Adipose tissue (tissue), 3 donors: ENCODE data around the gene TRIM9. TPM values are rescaled to one million over a fixed set of nuclear protein-coding genes. Genes with fewer than 3 reads are reported as not detected.

Experiments
- H3K27ac ChIP-seq: one replicate; pipeline ENCODE4 v1.5.1; 2013; ENCODE audit warnings: low read depth, low read length
- WGBS, 3 donors: extraction: QIAGEN DNeasy Blood & Tissue Kit; methylation state at CpG; one replicate each; pipeline ENCODE4 v1.1.7; 2013; 5-methylcytosine and 5-hydroxymethylcytosine counted together
- polyA plus RNA-seq, 3 donors: library from polyadenylated mRNA; stranded (reverse); fragments of 200-250 nt; gene quantifications; one replicate each; pipeline ENCODE4 v1.2.3, GENCODE V29; 2013
- donor health status: healthy with polysubstance abuse.
- donor health status: Bipolar disorder and iron deficiency.
- donor health status: healthy.

The TRIM9 gene
- polyA plus RNA-seq, 3 donors: 0.30 to 1.0 (median 0.41) TPM

GRCh38 chr14:51071857-51072256 is 23.0 kb downstream of the TRIM9 start:
- 35 to 53% (median 52%) methylated on average over 5 of the region's 5 CpGs for WGBS, 3 donors
- H3K27ac ChIP-seq: no peak overlapping the region

GRCh38 chr14:51070726-51071125 is 24.2 kb downstream of the TRIM9 start:
- no peak overlapping the region for H3K27ac ChIP-seq
- WGBS, 3 donors: 81 to 85% (median 83%) methylated on average over 4 of the region's 4 CpGs

DNA sequence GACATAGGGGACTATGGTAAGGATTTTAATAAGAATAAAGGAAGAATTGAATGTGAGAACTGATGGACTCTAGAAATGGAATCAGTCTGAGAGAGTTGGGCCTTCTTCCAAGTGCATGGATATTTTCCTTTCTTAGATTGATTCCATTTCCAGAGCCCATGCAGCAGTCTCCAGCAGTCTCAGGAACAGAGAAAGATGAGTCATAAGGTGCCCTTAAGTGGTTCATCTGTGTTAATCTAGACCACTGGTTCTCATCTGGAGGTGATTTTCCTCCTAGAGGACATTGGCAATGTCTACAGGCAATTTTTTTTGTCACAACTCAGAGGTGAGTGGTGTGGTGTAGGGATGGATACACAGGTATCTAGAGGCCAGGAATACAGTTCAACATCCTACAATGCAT is 25.9 kb downstream of the TRIM9 start:
- no peak overlapping the region for H3K27ac ChIP-seq

DNA sequence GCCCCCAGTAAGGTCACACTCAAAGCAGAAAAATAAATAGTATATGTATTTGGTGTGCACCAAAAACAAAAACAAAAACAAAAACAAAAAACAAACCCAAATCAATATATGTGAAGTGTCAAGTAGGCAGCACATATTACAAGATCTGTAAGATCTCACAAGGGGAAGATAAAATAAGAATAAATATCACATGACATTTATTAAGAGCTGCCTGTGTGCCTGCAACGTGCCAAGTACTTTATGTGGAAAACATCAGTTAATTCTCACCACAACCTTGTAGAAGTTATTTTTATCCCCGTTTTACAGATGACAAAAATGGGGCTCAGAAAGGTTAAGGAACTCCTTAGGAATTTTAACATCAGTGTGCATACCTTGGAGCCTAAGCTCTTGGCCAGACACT is 26.6 kb downstream of the TRIM9 start:
- H3K27ac ChIP-seq: no peak overlapping the region

GRCh38 chr14:51067295-51067694 is 27.6 kb downstream of the TRIM9 start:
- WGBS, 3 donors: 61 to 78% (median 69%) methylated on average over 4 of the region's 4 CpGs
- no peak overlapping the region for H3K27ac ChIP-seq

More for the DNA sequence above, 26.6 kb downstream of the TRIM9 start:
- 77 to 87% (median 77%) methylated on average over 2 of the region's 2 CpGs for WGBS, 3 donors

DNA sequence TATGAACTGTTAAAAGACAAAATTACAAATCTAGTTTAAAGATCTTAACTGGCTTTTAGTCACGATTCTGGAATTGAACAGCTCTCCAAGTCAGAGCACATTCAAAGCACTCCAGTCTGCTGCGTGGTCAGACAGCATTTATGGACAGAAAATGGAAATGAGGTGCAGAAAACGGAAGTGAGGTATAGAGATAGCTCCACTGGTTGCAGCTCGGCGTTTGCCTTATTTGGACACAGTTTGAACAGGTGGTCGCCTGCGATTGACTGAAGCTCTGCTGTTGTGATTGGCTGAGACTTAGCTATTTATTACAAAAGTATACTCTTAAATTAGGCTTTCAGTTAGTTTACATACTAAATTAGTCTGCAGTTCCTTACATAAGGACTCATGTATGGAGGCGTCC is 28.3 kb downstream of the TRIM9 start:
- 80 to 92% (median 90%) methylated on average over 8 of the region's 8 CpGs for WGBS, 3 donors
- no peak overlapping the region for H3K27ac ChIP-seq

DNA sequence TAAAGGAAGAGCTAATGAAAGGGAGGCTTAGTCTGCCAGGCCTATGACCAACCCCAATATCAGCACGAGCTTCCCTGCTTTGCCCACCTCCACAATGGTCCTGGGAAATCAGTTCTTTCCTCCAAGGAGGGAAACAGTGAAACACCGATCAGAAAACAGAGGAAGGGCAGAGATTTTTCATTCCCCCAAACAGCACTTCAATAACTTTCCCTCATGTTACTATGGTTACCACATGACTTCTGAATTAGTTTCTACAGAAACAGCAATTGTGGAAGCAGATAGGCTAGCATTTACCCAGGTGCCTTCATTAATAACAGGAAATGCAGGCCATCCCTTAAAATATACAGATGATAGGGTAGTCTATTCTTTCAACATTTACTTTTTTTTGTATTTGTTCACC is 35.9 kb downstream of the TRIM9 start:
- WGBS, 3 donors: 58 to 70% (median 65%) methylated on average over 2 of the region's 2 CpGs
- no peak overlapping the region for H3K27ac ChIP-seq

DNA sequence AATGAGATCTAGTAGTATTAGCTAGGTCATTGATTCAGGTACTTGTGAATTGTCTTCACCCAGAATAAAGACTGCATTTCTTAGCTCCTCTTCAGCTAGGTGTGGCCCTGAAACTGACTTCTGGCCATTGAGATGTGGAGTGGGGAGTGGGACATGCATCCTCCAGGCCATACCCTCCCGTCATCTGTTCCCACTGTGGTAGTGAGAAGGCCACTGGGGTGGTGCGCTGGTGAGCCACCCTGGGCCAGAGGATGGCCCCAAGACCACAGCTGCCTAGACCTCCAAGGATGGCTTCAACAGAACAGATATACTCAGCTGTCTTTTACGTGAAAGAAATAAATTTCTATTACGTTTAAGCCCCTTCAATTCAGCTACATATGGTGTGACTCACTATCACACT is 36.5 kb downstream of the TRIM9 start:
- no peak overlapping the region for H3K27ac ChIP-seq
- 90 to 93% (median 91%) methylated on average over 4 of the region's 4 CpGs for WGBS, 3 donors

DNA sequence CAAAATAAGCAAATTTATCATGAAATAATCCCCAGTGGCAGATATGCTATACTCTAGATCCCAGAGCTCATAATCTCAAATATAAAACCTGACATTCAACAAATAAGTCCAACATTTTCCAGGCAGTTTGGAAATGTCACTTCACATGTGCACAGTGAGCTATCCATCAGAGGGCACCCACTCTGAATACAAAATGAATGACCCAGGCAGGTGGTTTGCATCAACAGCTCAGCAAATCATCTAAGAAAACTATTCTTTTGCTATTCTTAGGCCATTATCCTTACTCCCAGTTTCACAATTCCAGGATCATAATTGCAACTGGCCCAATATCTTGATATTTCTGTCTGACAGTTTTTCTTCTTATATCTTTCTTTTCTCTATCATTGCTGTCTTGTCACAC is 38.5 kb downstream of the TRIM9 start:
- H3K27ac ChIP-seq: no peak overlapping the region

DNA sequence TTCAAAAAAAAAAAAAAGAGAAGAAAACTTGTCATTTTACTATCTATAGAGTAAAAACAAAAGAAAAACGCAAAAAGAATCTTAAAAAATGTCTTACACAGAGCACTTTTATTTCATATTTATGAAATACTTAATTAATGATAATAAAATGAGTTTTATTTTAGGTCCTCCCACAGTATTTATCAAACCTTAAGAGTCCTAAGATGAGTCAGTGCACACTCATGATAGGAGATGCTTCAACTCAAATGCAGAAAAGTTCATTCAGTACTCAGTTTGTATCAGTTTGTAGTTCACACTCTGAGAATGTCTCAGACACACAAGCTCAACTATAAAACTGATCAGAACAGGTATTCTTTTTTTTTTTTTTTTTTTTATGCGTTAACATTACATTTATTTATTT is 41.7 kb downstream of the TRIM9 start:
- 84 to 92% (median 88%) methylated on average over 2 of the region's 2 CpGs for WGBS, 3 donors
- H3K27ac ChIP-seq: no peak overlapping the region

DNA sequence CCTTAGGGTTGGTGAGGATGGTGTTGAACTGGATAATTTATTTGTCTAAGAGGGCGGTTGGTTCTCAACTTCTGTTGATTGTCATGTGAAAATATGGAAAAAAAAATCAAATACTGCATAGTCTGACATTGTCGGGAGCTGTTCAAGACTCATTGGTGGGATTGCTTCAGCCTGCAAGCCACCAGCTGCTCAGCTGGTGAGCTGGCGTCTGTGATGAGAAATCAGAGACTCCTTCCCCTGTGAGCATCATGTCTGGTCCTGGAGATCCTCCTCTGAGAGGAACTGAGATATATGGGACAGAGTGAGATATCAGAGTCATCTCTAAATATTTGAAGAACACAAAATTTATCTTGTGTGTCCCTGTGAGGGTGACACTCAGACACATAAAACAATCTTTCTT is 49.9 kb downstream of the TRIM9 start:
- 78 to 91% (median 90%) methylated on average over 3 of the region's 3 CpGs for WGBS, 3 donors

GRCh38 chr14:51041883-51042282 is 53.0 kb downstream of the TRIM9 start:
- H3K27ac ChIP-seq: no peak overlapping the region
- WGBS, 3 donors: 62 to 74% (median 64%) methylated on average over 5 of the region's 5 CpGs

More for the DNA sequence above, 49.9 kb downstream of the TRIM9 start:
- no peak overlapping the region for H3K27ac ChIP-seq

DNA sequence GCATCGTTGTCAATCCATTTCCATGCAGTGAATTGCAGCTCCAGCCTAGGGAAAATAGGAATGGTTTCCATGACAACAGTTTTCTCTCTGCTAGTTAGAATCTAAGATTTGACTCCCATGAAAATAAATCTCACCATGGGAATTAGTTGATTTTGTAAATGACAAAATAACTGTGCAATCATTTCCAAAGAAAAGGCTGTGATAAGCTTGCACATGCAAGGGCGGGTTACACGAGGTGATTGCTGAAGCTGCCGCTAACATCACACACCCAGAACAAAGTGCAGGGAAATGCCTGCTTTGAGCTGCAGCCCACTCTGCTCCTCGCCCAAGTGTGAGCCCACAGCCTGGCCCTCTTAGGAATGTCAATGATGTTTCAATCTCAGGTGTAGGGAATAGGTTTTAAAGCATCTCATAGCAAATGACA is 53.8 kb downstream of the TRIM9 start:
- WGBS, 3 donors: 51 to 76% (median 65%) methylated on average over 5 of the region's 5 CpGs
- H3K27ac ChIP-seq: no peak overlapping the region

- H3K27ac ChIP-seq: no peak overlapping the region
- 66 to 84% (median 72%) methylated on average over 7 of the region's 7 CpGs for WGBS, 3 donors
These were observed 55.7 kb downstream of the TRIM9 start for GRCh38 chr14:51039252-51039651.

DNA sequence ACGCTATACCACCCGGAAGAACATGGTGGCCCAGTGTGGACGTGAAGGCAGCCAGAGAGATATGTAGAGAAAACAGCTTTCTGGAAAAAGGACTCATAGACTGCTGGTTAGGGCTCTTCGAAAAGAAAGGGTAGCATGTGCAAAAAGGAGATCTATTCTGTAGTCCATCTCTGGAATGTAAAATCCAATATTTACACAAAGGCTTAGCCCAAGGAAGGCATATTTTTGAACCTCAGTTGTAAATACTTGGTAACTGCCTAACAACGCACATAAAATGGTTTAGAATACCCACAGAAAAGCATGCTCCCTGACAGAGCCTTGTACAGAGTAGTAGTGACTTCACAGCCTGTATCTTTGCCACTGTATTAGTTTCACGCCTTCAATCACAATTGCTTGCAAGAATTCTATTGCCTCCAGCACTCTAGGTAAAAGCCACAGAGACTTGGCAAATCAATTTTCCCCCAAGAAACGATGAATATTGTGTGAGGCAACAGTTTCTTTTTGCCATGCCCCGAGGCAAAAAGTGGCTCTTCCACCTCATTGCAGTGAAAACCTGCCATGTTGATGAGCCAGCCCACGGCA is 59.2 kb downstream of the TRIM9 start:
- H3K27ac ChIP-seq: no peak overlapping the region
- 66 to 83% (median 75%) methylated on average over 9 of the region's 9 CpGs for WGBS, 3 donors

DNA sequence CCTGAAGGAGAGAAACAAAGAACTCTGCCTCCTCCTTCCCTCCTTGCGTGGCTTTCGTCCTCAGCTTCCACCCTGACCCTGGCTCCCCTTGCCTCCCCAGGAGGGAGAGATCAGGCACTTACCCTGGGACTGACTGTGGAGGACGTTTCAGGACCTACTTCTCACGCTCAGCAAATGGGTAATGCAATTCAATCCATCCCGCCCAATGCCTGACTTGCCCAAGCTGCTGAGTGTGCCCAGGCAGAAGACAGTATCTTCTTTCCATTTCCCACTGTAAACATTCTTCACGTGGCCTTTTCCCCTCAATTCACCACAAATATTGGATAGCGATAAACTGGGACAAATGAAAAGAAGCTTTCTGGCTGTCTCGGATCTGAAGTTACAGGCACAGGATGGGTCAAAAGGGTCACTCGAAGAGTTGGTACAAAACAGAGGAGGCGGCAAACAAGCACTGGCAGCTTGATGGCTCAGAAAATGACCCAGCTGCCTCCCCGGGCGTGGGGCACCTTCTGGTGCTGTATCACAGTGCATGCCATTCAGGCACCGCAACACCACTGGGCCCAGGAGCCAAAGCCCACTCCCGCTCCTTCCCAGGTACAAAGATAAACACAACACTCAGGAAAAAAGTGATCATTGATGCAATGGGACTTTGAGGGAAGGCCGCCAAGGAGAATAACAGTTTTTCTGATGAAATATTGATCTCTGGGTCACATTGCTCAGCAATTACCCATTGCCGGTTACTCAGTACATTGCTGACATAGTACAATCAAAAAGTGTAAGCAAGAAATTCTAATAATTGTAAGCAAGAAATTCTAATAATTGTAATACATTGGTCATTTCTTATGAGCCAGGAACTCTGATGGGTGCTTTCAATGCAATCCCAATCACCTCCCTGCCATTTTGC is 65.8 kb downstream of the TRIM9 start:
- 63 to 85% (median 80%) methylated on average over 16 of the region's 16 CpGs for WGBS, 3 donors
- H3K27ac ChIP-seq: no peak overlapping the region

DNA sequence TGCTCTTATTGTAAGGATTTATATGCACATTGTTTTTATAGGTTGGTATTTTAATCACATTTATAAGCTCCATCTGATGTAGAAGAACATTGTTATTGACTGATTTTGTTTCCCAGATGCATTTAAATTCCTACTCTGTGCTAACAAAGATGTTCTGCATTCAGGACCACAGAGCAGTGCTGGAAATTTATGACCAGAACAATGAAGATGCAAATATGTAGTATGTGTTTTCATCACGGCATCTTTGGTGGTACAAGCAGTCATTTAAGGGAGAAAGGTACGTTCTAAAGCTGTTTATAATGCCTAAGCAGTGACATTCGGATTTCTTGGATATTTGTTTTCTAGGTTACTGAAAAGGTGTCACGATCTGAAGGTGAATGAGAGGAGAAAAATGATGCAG is 66.5 kb downstream of the TRIM9 start:
- H3K27ac ChIP-seq: no peak overlapping the region
- WGBS, 3 donors: 51 to 65% (median 63%) methylated on average over 4 of the region's 4 CpGs

DNA sequence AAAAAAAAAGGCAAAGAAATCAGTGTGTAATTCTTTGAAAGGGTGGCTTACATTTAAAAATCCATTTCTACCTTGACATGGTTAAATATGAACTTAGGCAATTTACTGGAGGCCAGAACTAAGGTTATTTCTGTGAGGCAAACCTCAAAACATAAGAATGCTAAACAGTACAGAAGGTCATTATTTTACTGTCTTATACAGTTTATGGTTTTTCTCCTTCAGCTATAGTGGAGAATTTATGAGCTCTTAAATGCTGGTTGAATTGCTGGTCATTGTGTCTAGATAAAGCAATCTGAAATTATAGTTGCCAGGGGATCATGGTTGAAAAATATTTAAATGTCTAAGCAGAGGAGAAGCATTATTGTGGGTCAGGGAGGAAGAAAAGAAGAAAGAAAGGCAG is 70.5 kb downstream of the TRIM9 start:
- H3K27ac ChIP-seq: no peak overlapping the region

DNA sequence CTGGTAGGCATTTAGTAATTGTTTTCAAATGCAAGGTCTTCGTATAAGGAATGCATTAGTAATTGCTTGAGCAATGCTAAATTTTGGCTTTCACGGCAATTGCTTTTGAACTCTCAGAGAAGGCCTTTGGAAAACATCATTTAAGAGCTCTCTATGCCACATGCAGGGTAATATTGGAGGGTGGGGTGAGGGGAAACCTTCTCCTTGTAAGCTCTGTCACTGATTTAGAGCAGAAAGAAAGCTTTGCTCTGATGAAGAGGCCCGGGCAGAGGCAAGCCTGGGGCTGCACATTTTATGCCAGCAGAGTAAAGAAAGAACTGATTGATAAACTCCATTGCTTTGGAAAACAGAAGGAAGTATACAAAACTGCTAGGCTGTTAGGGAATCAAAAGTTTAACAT is 70.9 kb downstream of the TRIM9 start:
- WGBS, 3 donors: 49 to 91% (median 80%) methylated on average over 3 of the region's 3 CpGs
- H3K27ac ChIP-seq: no peak overlapping the region

- 89 to 95% (median 91%) methylated on average over 4 of the region's 4 CpGs for WGBS, 3 donors
- no peak overlapping the region for H3K27ac ChIP-seq
These were observed 72.1 kb downstream of the TRIM9 start for GRCh38 chr14:51022769-51023168.
